HEK293 (cell line): ENCODE measurements around the gene VSTM5.

Experiments used
- CTCF ChIA-PET: fragments of 350-600 bp; formaldehyde crosslinking; extraction: SDS; loops from one replicate; lab custom pipeline; 2021; ENCODE audit warnings: antibody characterized with exemption; lab: Yijun Ruan, JAX
- POLR2A ChIA-PET: fragments of 300-600 bp; formaldehyde crosslinking; extraction: SDS; loops from one replicate; lab custom pipeline; 2020; ENCODE audit warnings: antibody characterized with exemption, inconsistent platforms; lab: Yijun Ruan, JAX
- H3K27ac ChIP-seq: fragments of 200-500 bp; sonication (Bioruptor generic); 2 replicates; pipeline ENCODE4 v1.5.1; 2014; ENCODE audit warnings: low read depth, low read length, control low read depth, inconsistent platforms; ENCODE audit errors: extremely low read depth
- H3K36me3 ChIP-seq, 2 experiments: fragments of 200-500 bp in 1 of 2; sonication (Bioruptor generic) in 1 of 2; 1 replicate in 1 of 2; 2 replicates in 1 of 2; pipeline ENCODE4 v1.5.1; 2014 to 2017; ENCODE audit warnings: inconsistent platforms in 2 of 2, low read length in 2 of 2; ENCODE audit not compliant: control insufficient read depth in 2 of 2, insufficient read depth in 1 of 2
- H3K4me1 ChIP-seq: fragments of 200-500 bp; sonication (Bioruptor generic); 2 replicates; pipeline ENCODE4 v1.5.1; 2014; ENCODE audit warnings: mild to moderate bottlenecking, low read length, inconsistent platforms; ENCODE audit not compliant: control insufficient read depth, insufficient read depth
- H3K4me3 ChIP-seq: 2 replicates; pipeline ENCODE4 v1.5.1; 2011; ENCODE audit warnings: low read depth, mild to moderate bottlenecking, control low read depth, low read length, moderate library complexity
- H3K9me3 ChIP-seq: fragments of 200-500 bp; sonication (Bioruptor generic); 2 replicates; pipeline ENCODE4 v1.5.1; 2014; ENCODE audit warnings: low read depth, low read length, inconsistent platforms; ENCODE audit not compliant: control insufficient read depth, insufficient read depth
- HOXD13 ChIP-seq: sonication (generic); formaldehyde crosslinking; IDR thresholded peaks from 2 replicates; pipeline ENCODE4 v1.8.0; 2022; ENCODE audit warnings: missing genetic modification reagents, borderline replicate concordance
- MEIS1 ChIP-seq: sonication (generic); formaldehyde crosslinking; IDR thresholded peaks from 2 replicates; pipeline ENCODE4 v1.8.1; 2022; ENCODE audit warnings: missing genetic modification reagents, mild to moderate bottlenecking, borderline replicate concordance
- PRDM1 ChIP-seq: fragments of 450-650 bp; formaldehyde crosslinking; IDR thresholded peaks from 2 replicates; pipeline ENCODE4; 2016; ENCODE audit warnings: missing biosample characterization, missing genetic modification characterization
- SALL2 ChIP-seq: fragments of 450-650 bp; formaldehyde crosslinking; IDR thresholded peaks from 2 replicates; pipeline ENCODE4 v1.5.0; 2017; ENCODE audit warnings: missing biosample characterization, mild to moderate bottlenecking, missing genetic modification characterization, borderline replicate concordance
- ZBTB8A ChIP-seq: fragments of 450-650 bp; formaldehyde crosslinking; IDR thresholded peaks from 2 replicates; pipeline ENCODE4 v1.5.1; 2016; ENCODE audit warnings: missing biosample characterization, missing genetic modification characterization
- ZNF146 ChIP-seq: fragments of 450-650 bp; formaldehyde crosslinking; IDR thresholded peaks from 2 replicates; pipeline ENCODE4 v1.5.1; 2016; ENCODE audit warnings: missing biosample characterization, missing genetic modification characterization
- ZNF214 ChIP-seq: fragments of 450-650 bp; formaldehyde crosslinking; IDR thresholded peaks from 2 replicates; pipeline ENCODE4 v1.5.1; 2017; ENCODE audit warnings: missing biosample characterization, mild to moderate bottlenecking, missing genetic modification characterization, borderline replicate concordance
- ZNF223 ChIP-seq: fragments of 450-650 bp; formaldehyde crosslinking; IDR thresholded peaks from 2 replicates; pipeline ENCODE4 v1.5.1; 2016; ENCODE audit warnings: missing biosample characterization, missing genetic modification characterization
- ZNF24 ChIP-seq: fragments of 450-650 bp; formaldehyde crosslinking; IDR thresholded peaks from 2 replicates; pipeline ENCODE4 v1.5.1; 2016; ENCODE audit warnings: missing biosample characterization, missing genetic modification characterization
- ZNF324 ChIP-seq: fragments of 450-650 bp; formaldehyde crosslinking; IDR thresholded peaks from 2 replicates; pipeline ENCODE4 v1.5.1; 2016; ENCODE audit warnings: missing biosample characterization, missing genetic modification characterization
- ZNF350 ChIP-seq: fragments of 450-650 bp; formaldehyde crosslinking; IDR thresholded peaks from 2 replicates; pipeline ENCODE4 v1.5.0; 2017; ENCODE audit warnings: missing biosample characterization, mild to moderate bottlenecking, missing genetic modification characterization
- ZNF404 ChIP-seq: fragments of 450-650 bp; formaldehyde crosslinking; IDR thresholded peaks from 2 replicates; pipeline ENCODE4 v1.5.1; 2017; ENCODE audit warnings: missing biosample characterization, missing genetic modification characterization
- ZNF473 ChIP-seq: fragments of 450-650 bp; formaldehyde crosslinking; IDR thresholded peaks from 2 replicates; pipeline ENCODE4 v1.5.1; 2017; ENCODE audit warnings: missing biosample characterization, missing genetic modification characterization
- ZNF544 ChIP-seq: fragments of 450-650 bp; formaldehyde crosslinking; IDR thresholded peaks from 2 replicates; pipeline ENCODE4 v1.5.0; 2017; ENCODE audit warnings: missing biosample characterization, missing genetic modification characterization
- ZNF707 ChIP-seq: fragments of 450-650 bp; formaldehyde crosslinking; IDR thresholded peaks from 2 replicates; pipeline ENCODE4 v1.5.1; 2016; ENCODE audit warnings: missing biosample characterization, missing genetic modification characterization
- ZSCAN16 ChIP-seq: fragments of 450-650 bp; formaldehyde crosslinking; IDR thresholded peaks from 2 replicates; pipeline ENCODE4 v1.5.1; 2016; ENCODE audit warnings: missing biosample characterization, missing genetic modification characterization
- TF ChIP-seq, protein P1 (sequence below): fragments of 450-650 bp; formaldehyde crosslinking; IDR thresholded peaks from 2 replicates; pipeline ENCODE4 v1.5.1; 2017; ENCODE audit warnings: missing biosample characterization, missing genetic modification characterization
- TF ChIP-seq, protein P2 (sequence below): IDR thresholded peaks from 2 replicates; pipeline ENCODE4 v1.6.1; 2011; ENCODE audit warnings: mild to moderate bottlenecking, low read depth, low read length, borderline replicate concordance

VSTM5 gene

DNA sequence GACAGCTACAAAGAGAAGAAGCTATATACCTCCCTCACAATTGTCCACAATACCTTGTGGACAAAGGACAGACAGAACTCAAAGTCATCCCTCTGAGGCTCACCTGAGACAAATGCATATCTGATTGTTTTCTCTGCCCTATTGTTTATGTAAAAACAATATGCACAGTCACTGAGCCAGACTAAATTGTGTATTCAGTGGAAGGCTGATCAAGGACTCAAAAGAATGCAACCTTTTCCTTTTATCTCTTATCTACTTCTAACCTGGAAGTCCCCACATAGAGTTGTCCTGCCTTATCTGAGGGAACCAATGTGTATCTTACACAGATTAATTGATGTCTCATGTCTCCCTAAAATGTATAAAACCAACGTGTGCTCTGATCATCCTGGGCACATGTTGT lies 80.3 kb downstream of the VSTM5 start:
- TF ChIP-seq, protein P1, sequence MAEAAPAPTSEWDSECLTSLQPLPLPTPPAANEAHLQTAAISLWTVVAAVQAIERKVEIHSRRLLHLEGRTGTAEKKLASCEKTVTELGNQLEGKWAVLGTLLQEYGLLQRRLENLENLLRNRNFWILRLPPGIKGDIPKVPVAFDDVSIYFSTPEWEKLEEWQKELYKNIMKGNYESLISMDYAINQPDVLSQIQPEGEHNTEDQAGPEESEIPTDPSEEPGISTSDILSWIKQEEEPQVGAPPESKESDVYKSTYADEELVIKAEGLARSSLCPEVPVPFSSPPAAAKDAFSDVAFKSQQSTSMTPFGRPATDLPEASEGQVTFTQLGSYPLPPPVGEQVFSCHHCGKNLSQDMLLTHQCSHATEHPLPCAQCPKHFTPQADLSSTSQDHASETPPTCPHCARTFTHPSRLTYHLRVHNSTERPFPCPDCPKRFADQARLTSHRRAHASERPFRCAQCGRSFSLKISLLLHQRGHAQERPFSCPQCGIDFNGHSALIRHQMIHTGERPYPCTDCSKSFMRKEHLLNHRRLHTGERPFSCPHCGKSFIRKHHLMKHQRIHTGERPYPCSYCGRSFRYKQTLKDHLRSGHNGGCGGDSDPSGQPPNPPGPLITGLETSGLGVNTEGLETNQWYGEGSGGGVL (tag by site-specific recombination) = no peak
- TF ChIP-seq ZBTB8A (tag by site-specific recombination) (no peak), HOXD13 (CRISPR knock-in tag) (no peak), ZNF24 (tag by site-specific recombination) (no peak), ZNF707 (no peak), ZNF214 (no peak), ZNF350 (tag by site-specific recombination) (no peak), ZNF473 (no peak), ZNF223 (tag by site-specific recombination) (no peak), MEIS1 (CRISPR knock-in tag) (no peak), PRDM1 (tag by site-specific recombination) (no peak), ZSCAN16 (no peak), ZNF324 (no peak), SALL2 (tag by site-specific recombination) (no peak), ZNF544 (tag by site-specific recombination) (no peak), ZNF146 (tag by site-specific recombination) (no peak), ZNF404 (tag by site-specific recombination) (no peak)
- TF ChIP-seq, protein P2, sequence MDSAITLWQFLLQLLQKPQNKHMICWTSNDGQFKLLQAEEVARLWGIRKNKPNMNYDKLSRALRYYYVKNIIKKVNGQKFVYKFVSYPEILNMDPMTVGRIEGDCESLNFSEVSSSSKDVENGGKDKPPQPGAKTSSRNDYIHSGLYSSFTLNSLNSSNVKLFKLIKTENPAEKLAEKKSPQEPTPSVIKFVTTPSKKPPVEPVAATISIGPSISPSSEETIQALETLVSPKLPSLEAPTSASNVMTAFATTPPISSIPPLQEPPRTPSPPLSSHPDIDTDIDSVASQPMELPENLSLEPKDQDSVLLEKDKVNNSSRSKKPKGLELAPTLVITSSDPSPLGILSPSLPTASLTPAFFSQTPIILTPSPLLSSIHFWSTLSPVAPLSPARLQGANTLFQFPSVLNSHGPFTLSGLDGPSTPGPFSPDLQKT = no peak
- no peaks in the 10 kb centered on the region for H3K4me1 ChIP-seq
- H3K9me3 ChIP-seq = no peaks in the 10 kb centered on the region
- no peaks in the 10 kb centered on the region for H3K36me3 ChIP-seq
- CTCF ChIA-PET = interaction anchor here (0.6 kb wide), 1 partner anchor 29 kb away, joined by 6 read pairs; the partner anchor contains the start of genes C11orf54 and TAF1D
- no peak overlapping the region for H3K27ac ChIP-seq
- H3K4me3 ChIP-seq = no peak overlapping the region
- POLR2A ChIA-PET = interaction anchor here (1.3 kb wide), 1 partner anchor 29 kb away, joined by 8 read pairs; the partner anchor contains the start of genes C11orf54 and TAF1D
